K562 (cell line): Measurements from ENCODE around the gene ZDHHC12. TPM values are rescaled to one million over a fixed set of nuclear protein-coding genes. Genes with fewer than 3 reads are reported as not detected.

ENCODE experiments used
- CBX3 ChIP-seq, 2 experiments: IDR thresholded peaks; 1 replicate in 1 of 2; 2 replicates in 1 of 2; pipeline ENCODE4 v1.6.1; 2012; ENCODE audit warnings: inconsistent platforms in 2 of 2, low read length in 2 of 2, borderline replicate concordance in 1 of 2, control low read depth in 1 of 2
- MBD1 ChIP-seq: fragments of 250-450 bp; sonication (Bioruptor Pico); IDR thresholded peaks from 2 replicates; pipeline ENCODE4 v1.8.0; 2022; ENCODE audit warnings: inconsistent platforms
- MTA3 ChIP-seq: fragments of 450-650 bp; formaldehyde crosslinking; IDR thresholded peaks from 2 replicates; pipeline ENCODE4 v1.6.1; 2017; ENCODE audit warnings: mild to moderate bottlenecking, borderline replicate concordance
- PCBP1 ChIP-seq: fragments of 200-400 bp; formaldehyde crosslinking; IDR thresholded peaks from 2 replicates; pipeline ENCODE4 v1.6.1; 2018; ENCODE audit warnings: mild to moderate bottlenecking, low read depth, low read length; ENCODE audit not compliant: poor library complexity, severe bottlenecking
- PHF21A ChIP-seq: fragments of 450-650 bp; IDR thresholded peaks from 2 replicates; pipeline ENCODE4 v1.6.1; 2017; ENCODE audit warnings: low read depth, borderline replicate concordance
- PKNOX1 ChIP-seq: fragments of 450-650 bp; IDR thresholded peaks from 2 replicates; pipeline ENCODE4 v1.6.1; 2016
- POLR3G ChIP-seq: IDR thresholded peaks from 2 replicates; pipeline ENCODE4 v1.6.1; 2011; ENCODE audit not compliant: insufficient read length, insufficient replicate concordance; ENCODE audit errors: extremely low read depth
- SMAD3 ChIP-seq: fragments of 450-650 bp; formaldehyde crosslinking; conservative IDR thresholded peaks from 2 replicates; pipeline ENCODE4 v1.4.0; 2020; ENCODE audit warnings: mild to moderate bottlenecking
- SRF ChIP-seq, 2 experiments: fragments of 250-450, 450-650 bp in 1 of 2; sonication (Bioruptor Pico) in 1 of 2; sonication (generic) in 1 of 2; formaldehyde crosslinking; IDR thresholded peaks; 2 replicates each; pipeline versions ENCODE4 v1.5.0 to v1.5.1; 2020 to 2022; ENCODE audit warnings: mild to moderate bottlenecking in 1 of 2, missing genetic modification reagents in 1 of 2
- TARDBP ChIP-seq: fragments of 450-650 bp; IDR thresholded peaks from 2 replicates; pipeline ENCODE4 v1.6.1; 2016
- TEAD2 ChIP-seq: fragments of 450-650 bp; IDR thresholded peaks from 2 replicates; pipeline ENCODE4 v1.6.1; 2016; ENCODE audit warnings: missing genetic modification characterization, control low read depth, missing compliant biosample characterization
- ZEB2 ChIP-seq: fragments of 450-650 bp; IDR thresholded peaks from 2 replicates; pipeline ENCODE4 v1.6.1; 2016
- ZNF592 ChIP-seq: fragments of 450-650 bp; IDR thresholded peaks from 2 replicates; pipeline ENCODE4 v1.6.1; 2017; ENCODE audit warnings: antibody characterized with exemption, mild to moderate bottlenecking
- ZNF699 ChIP-seq: fragments of 250-450 bp; sonication (Bioruptor Pico); IDR thresholded peaks from 2 replicates; pipeline ENCODE4 v1.8.0; 2021; ENCODE audit warnings: mild to moderate bottlenecking, moderate library complexity; ENCODE audit not compliant: insufficient replicate concordance
- ZSCAN29 ChIP-seq: fragments of 450-650 bp; IDR thresholded peaks from 2 replicates; pipeline ENCODE4 v1.6.1; 2017
- polyA plus RNA-seq, 8 experiments: library from polyadenylated mRNA; depleted of rRNA in 4 of 8; stranded (reverse) in 5 of 8; unstranded in 3 of 8; fragments of >200 nt; fragmentation: Nextera tagmentation in 2 of 8; fragmentation: Illumina TruSeq in 1 of 8; extraction: Ambion mirVana in 2 of 8; extraction: Trizol in 1 of 8; gene quantifications; 2 replicates each; pipeline versions ENCODE4 v1.2.1 to v1.2.3, GENCODE V29; 2011 to 2014; ENCODE audit warnings: inconsistent platforms in 1 of 8, missing spikeins in 1 of 8
- total RNA-seq, 7 experiments: library from RNA; depleted of rRNA in 6 of 7; stranded (reverse); fragments of >200 nt in 6 of 7; fragmentation: Illumina TruSeq in 2 of 7; extraction: Trizol in 2 of 7; gene quantifications; 2 replicates each; pipeline versions ENCODE4 v1.2.1 to v1.2.3, GENCODE V29; 2011 to 2021; ENCODE audit warnings: low replicate concordance in 1 of 7
- TF ChIP-seq, protein P1 (sequence below): fragments of 250-450 bp; sonication (Bioruptor Pico); IDR thresholded peaks from 2 replicates; pipeline ENCODE4 v1.9.0; 2021; ENCODE audit warnings: mild to moderate bottlenecking
- TF ChIP-seq, protein P2 (sequence below): sonication (generic); formaldehyde crosslinking; IDR thresholded peaks from 2 replicates; pipeline ENCODE4 v1.8.0; 2022; ENCODE audit warnings: mild to moderate bottlenecking, missing genetic modification reagents

Gene ZDHHC12
- total and polyA plus RNA-seq, 9 of the 15 experiments (the other 6 are each of a cell fraction or from before 2014, with no cell fraction given) = 0.21 to 38.0 (median 13.8) TPM

GRCh38 chr9:128684325-128685199 lies 39.4 kb downstream of the ZDHHC12 start (continued):
- no peak for TF ChIP-seq ZSCAN29
- TF ChIP-seq PCBP1 = no peak
- TF ChIP-seq ZNF699 (CRISPR knock-in tag) = no peak
- TF ChIP-seq SRF (CRISPR knock-in tag; IDR thresholded peaks at IDR 0.05) = no peak
- TF ChIP-seq MBD1 (CRISPR knock-in tag) = no peak
- no peak for TF ChIP-seq ZEB2
- TF ChIP-seq POLR3G = no peak
- TF ChIP-seq MTA3 = 0 out of 2 replicates have a peak, but pooled peaks have one; percentile 35
- TF ChIP-seq, protein P1, sequence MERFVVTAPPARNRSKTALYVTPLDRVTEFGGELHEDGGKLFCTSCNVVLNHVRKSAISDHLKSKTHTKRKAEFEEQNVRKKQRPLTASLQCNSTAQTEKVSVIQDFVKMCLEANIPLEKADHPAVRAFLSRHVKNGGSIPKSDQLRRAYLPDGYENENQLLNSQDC (CRISPR knock-in tag) = no peak
- 0 out of 2 replicates have a peak, but pooled peaks have one; percentile 17 for TF ChIP-seq PKNOX1
- no peak for TF ChIP-seq ZNF592
- TF ChIP-seq PHF21A = no peak
- TF ChIP-seq TARDBP = no peak
- peak in 1 of 2 experiments; percentile 16; a peak in 1 of 3 replicates for TF ChIP-seq CBX3 (IDR thresholded peaks at IDR 0.05; ENCODE audit: borderline replicate concordance in 1 of 2, low read length in 2 of 2)
- TF ChIP-seq SMAD3 (CRISPR knock-in tag) = no peak
- TF ChIP-seq TEAD2 = no peak
- TF ChIP-seq, protein P2, sequence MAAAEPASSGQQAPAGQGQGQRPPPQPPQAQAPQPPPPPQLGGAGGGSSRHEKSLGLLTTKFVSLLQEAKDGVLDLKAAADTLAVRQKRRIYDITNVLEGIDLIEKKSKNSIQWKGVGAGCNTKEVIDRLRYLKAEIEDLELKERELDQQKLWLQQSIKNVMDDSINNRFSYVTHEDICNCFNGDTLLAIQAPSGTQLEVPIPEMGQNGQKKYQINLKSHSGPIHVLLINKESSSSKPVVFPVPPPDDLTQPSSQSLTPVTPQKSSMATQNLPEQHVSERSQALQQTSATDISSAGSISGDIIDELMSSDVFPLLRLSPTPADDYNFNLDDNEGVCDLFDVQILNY (CRISPR knock-in tag) = 0 out of 2 replicates have a peak, but pooled peaks have one; percentile 47
